CD4-positive, alpha-beta T cell (primary cell): ENCODE data around the gene SENP8. TPM values are rescaled to one million over a fixed set of nuclear protein-coding genes. Genes with fewer than 3 reads are reported as not detected.

ENCODE experiments used
- ATAC-seq: fragments of 200-7000 bp; cut with Tn5 transposase; one replicate; pipeline ENCODE4 v1.10.0; 2022; ENCODE audit warnings: mild to moderate bottlenecking; ENCODE audit not compliant: poor library complexity
- CTCF ChIA-PET: fragments of 350-600 bp; sonication (Branson Sonifier 250); formaldehyde crosslinking; loops from one replicate; lab custom pipeline; 2021; ENCODE audit warnings: antibody characterized with exemption, inconsistent platforms; lab: Charles Lee
- POLR2A ChIA-PET: fragments of 350-600 bp; sonication (Branson Sonifier 250); formaldehyde crosslinking; loops from one replicate; lab custom pipeline; 2021; ENCODE audit warnings: antibody characterized with exemption, inconsistent platforms; lab: Charles Lee
- DNase-seq, 14 experiments: peaks; one replicate each; pipeline ENCODE4 v3.0.0-alpha.2; 2013 to 2020; ENCODE audit warnings: mixed read lengths in 2 of 14
- H3K27ac ChIP-seq, 2 donors: one replicate each; pipeline versions ENCODE4 v1.5.1 to v1.7.0; 2013; ENCODE audit warnings: low read length in 2 of 2, low read depth in 1 of 2, mild to moderate bottlenecking in 1 of 2
- H3K27me3 ChIP-seq, 2 experiments: 1 replicate in 1 of 2; 2 replicates in 1 of 2; pipeline versions ENCODE4 v1.6.1 to v1.7.0; 2013; ENCODE audit warnings: low read length in 2 of 2, control low read depth in 1 of 2, mild to moderate bottlenecking in 1 of 2, moderate library complexity in 1 of 2; ENCODE audit not compliant: insufficient read depth in 2 of 2, control insufficient read depth in 1 of 2
- H3K36me3 ChIP-seq: one replicate; pipeline ENCODE4 v1.6.1; 2013; ENCODE audit warnings: low read length, control low read depth; ENCODE audit not compliant: insufficient read depth
- H3K4me1 ChIP-seq: one replicate; pipeline ENCODE4 v1.6.1; 2013; ENCODE audit warnings: low read length, control low read depth; ENCODE audit not compliant: insufficient read depth
- H3K4me3 ChIP-seq: one replicate; pipeline ENCODE4 v1.5.1; 2013; ENCODE audit warnings: mild to moderate bottlenecking, low read length, moderate library complexity
- H3K9me3 ChIP-seq, 2 experiments: 1 replicate in 1 of 2; 2 replicates in 1 of 2; pipeline versions ENCODE4 v1.6.1 to v1.7.0; 2013; ENCODE audit warnings: low read length in 2 of 2, mild to moderate bottlenecking in 2 of 2, control low read depth in 1 of 2, moderate library complexity in 1 of 2; ENCODE audit not compliant: control insufficient read depth in 1 of 2, insufficient read depth in 1 of 2
- H3K27ac Mint-ChIP-seq: one replicate; pipeline ENCODE4 v1.8.0; 2020; ENCODE audit warnings: mixed read lengths
- H3K27me3 Mint-ChIP-seq: one replicate; pipeline ENCODE4 v1.8.0; 2021; ENCODE audit warnings: mixed read lengths
- H3K36me3 Mint-ChIP-seq: one replicate; pipeline ENCODE4 v1.8.0; 2021; ENCODE audit warnings: low read depth, mixed read lengths
- H3K4me1 Mint-ChIP-seq: one replicate; pipeline ENCODE4 v1.8.0; 2021; ENCODE audit warnings: low read depth, mixed read lengths
- H3K4me3 Mint-ChIP-seq: one replicate; pipeline ENCODE4 v1.8.0; 2020; ENCODE audit warnings: mild to moderate bottlenecking, mixed read lengths
- H3K9me3 Mint-ChIP-seq: one replicate; pipeline ENCODE4 v1.8.0; 2020; ENCODE audit warnings: mixed read lengths
- intact Hi-C, 2 experiments: fragments of 100-400 bp; cut with DNase I in 1 of 2; cut with micrococcal nuclease in 1 of 2; formaldehyde crosslinking; loops; one replicate each; pipeline versions ENCODE4 v1.15.1 to v1.9.0; 2023 to 2025; cut with DNase I, micrococcal nuclease
- total RNA-seq, 174 experiments: library from RNA in 2 of 174; stranded (reverse) in 2 of 174; gene quantifications; one replicate each; pipeline ENCODE4 v1.2.3 and lab custom pipeline; 2021 to 2026
- TF ChIP-seq, protein P1 (sequence below): fragments of 200-600 bp; IDR thresholded peaks from one replicate; pipeline ENCODE4 v1.8.0; 2022; ENCODE audit warnings: antibody characterized with exemption, mild to moderate bottlenecking

SENP8 gene
- total RNA-seq, 2 experiments from 2014 or later, result 0.14 TPM; not detected in 1

DNA sequence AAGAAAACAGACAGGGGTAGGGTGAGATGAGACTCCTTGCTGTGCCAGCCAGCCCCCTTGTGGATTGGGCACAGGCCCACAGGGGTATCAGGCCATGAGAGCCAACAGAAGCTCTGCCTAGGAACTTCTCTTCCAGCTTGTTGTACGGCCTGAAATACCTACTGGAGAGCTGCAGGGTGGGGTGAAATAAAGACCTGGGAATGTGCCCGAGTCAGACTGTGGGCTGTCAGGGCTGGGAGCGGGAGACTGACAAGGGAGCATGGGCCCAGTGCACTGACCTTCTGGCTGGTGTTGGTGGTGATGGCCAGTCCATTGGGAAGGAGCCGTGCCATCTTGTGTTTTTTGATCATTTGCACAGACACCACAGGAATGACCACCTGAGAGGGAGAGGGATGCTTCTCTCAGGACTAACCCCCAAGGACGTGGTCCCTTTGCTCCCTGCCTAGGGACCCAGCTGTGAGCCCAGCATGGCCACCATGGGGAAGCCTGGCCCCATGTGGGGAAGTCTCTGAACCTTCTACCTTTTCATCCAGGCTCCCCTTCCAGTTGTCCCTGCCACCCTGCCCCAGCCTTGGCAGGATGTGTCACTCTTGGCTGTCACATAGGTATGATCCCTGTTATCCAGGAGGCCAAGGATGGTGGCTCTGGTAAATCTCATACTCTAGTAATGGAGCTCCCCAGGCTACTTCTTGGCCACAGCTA, 48.7 kb downstream of the SENP8 start:
- no peak overlapping the region for H3K4me3 ChIP-seq
- no peak overlapping the region for H3K27ac Mint-ChIP-seq
- no peaks in the 10 kb centered on the region for H3K9me3 Mint-ChIP-seq
- ChIA-PET CTCF (no interaction called here), POLR2A (no interaction called here)
- no peaks in the 10 kb centered on the region for H3K27me3 Mint-ChIP-seq
- ATAC-seq (no peak), DNase-seq (no peak)
- no peaks in the 10 kb centered on the region for H3K36me3 ChIP-seq
- no peaks in the 10 kb centered on the region for H3K27me3 ChIP-seq
- H3K27ac ChIP-seq, result no peak overlapping the region
- intact Hi-C loops, result no loop called here
- peaks cover 7% of the 10 kb centered on the region for H3K4me1 ChIP-seq
- H3K4me1 Mint-ChIP-seq, result no peaks in the 10 kb centered on the region
- no peaks in the 10 kb centered on the region for H3K36me3 Mint-ChIP-seq
- peaks cover 0 to 3% of the 10 kb centered on the region in 2 experiments for H3K9me3 ChIP-seq
- TF ChIP-seq, protein P1, sequence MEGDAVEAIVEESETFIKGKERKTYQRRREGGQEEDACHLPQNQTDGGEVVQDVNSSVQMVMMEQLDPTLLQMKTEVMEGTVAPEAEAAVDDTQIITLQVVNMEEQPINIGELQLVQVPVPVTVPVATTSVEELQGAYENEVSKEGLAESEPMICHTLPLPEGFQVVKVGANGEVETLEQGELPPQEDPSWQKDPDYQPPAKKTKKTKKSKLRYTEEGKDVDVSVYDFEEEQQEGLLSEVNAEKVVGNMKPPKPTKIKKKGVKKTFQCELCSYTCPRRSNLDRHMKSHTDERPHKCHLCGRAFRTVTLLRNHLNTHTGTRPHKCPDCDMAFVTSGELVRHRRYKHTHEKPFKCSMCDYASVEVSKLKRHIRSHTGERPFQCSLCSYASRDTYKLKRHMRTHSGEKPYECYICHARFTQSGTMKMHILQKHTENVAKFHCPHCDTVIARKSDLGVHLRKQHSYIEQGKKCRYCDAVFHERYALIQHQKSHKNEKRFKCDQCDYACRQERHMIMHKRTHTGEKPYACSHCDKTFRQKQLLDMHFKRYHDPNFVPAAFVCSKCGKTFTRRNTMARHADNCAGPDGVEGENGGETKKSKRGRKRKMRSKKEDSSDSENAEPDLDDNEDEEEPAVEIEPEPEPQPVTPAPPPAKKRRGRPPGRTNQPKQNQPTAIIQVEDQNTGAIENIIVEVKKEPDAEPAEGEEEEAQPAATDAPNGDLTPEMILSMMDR, result no peak
- no peak overlapping the region for H3K4me3 Mint-ChIP-seq

DNA sequence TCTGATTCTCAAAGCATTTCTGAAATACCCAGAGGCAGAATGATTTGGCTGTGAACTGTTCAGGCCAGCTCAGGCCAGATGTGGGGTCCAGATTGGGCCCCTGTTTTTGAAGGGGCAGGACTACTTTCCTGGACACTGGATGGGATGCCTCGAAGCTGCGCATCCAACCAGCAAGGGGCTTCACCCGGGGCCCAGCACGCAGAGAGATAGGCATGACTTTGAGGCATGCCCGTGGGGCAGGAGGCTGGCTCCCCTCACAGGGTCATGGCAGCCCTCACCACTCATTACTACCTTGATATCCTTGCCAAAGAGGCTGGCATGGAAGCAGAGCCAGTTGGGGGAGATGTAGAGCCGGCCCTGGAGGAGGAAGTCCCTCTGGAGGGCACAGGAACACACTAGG, 49.2 kb downstream of the SENP8 start:
- ATAC-seq, result no peak
- H3K36me3 Mint-ChIP-seq, result no peaks in the 10 kb centered on the region
- H3K9me3 Mint-ChIP-seq, result no peaks in the 10 kb centered on the region
- H3K27me3 ChIP-seq, result no peaks in the 10 kb centered on the region
- H3K4me1 ChIP-seq, result peaks cover 7% of the 10 kb centered on the region
- no peak overlapping the region for H3K4me3 ChIP-seq
- H3K4me3 Mint-ChIP-seq, result no peak overlapping the region
- TF ChIP-seq, protein P1, result no peak
- H3K27me3 Mint-ChIP-seq, result no peaks in the 10 kb centered on the region
- no peaks in the 10 kb centered on the region for H3K36me3 ChIP-seq
- POLR2A ChIA-PET, result no interaction called here
- H3K27ac ChIP-seq, result no peak overlapping the region
- intact Hi-C loops, result no loop called here
- no peak for DNase-seq
- no peak overlapping the region for H3K27ac Mint-ChIP-seq
- peaks cover 0 to 3% of the 10 kb centered on the region in 2 experiments for H3K9me3 ChIP-seq
- no peaks in the 10 kb centered on the region for H3K4me1 Mint-ChIP-seq
- CTCF ChIA-PET, result no interaction called here

DNA sequence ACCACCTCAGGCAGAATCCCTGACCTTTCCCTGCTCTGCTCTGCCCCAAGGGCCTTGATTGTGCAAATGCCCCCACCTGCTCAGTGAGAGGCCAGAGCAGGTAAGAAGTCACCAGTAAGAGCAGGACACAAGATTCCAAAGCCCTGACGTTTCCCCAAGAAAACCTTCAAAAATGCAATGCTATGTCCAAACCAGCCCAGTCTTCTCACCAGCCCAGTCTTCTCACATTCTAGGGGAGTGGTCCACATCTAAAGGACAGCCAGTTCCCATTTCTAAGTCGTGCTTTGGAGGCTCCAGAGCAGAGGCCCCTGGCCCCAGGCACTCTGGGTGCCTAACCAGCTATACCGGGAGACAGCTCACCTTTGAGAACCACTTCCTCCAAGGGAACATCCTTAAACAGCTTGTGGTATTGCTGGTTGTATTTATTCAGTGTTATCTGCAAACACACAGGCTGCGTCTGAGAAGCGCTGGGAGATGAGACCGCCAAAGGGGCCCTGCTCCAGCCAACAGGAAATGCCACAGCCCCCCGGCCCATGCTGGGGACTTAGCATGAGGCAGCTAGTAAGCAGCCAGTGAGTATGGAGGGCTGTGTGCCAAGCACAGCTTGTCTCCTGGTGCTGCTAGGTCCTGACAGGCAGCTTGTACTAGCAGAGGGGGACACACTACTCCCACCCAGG, 50.1 kb downstream of the SENP8 start:
- intact Hi-C loops, result no loop called here
- Histone ChIP-seq H3K9me3 (peaks cover 0 to 3% of the 10 kb centered on the region in 2 experiments), H3K4me3 (no peak overlapping the region), H3K36me3 (no peaks in the 10 kb centered on the region), H3K27ac (no peak overlapping the region), H3K4me1 (peaks cover 7% of the 10 kb centered on the region), H3K27me3 (no peaks in the 10 kb centered on the region)
- CTCF ChIA-PET, result no interaction called here
- TF ChIP-seq, protein P1, result no peak
- ATAC-seq (no peak), DNase-seq (no peak)
- Mint-ChIP-seq H3K4me1 (no peaks in the 10 kb centered on the region), H3K9me3 (no peaks in the 10 kb centered on the region), H3K4me3 (no peak overlapping the region), H3K36me3 (no peaks in the 10 kb centered on the region), H3K27ac (no peak overlapping the region), H3K27me3 (no peaks in the 10 kb centered on the region)
- POLR2A ChIA-PET, result no interaction called here
